ENCODE measurements around the gene F10.

DNA sequence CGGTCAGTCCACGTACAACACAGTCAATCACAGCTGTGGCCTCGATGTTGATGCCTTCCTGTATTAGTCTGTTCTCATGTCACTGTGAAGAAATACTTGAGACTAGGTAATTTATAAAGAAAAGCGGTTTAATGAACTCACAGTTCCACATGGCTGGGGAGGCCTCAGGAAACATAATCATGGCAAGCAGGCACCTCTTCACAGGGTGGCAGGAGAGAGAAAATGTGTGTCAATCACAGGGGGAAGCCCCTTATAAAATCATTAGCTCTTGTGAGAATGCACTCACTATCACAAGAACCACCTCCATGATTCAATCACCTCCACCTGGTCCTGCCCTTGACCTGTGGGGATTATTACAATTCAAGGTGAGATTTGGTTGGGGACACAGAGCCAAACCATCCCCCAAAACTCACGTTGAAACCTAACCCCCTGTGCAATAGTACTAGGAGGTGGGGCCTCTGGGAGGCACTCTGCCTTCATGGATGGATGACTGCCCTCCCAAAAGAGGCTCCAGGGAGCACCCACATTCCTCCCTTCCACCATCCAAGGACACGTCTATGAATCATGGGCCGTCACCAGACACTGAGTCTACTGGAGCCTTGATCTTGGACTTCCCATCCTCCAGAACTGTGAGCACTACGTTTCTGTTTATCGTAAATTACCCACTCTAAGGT is 33.5 kb downstream of the F10 start:
- TF ChIP-seq, protein P1, sequence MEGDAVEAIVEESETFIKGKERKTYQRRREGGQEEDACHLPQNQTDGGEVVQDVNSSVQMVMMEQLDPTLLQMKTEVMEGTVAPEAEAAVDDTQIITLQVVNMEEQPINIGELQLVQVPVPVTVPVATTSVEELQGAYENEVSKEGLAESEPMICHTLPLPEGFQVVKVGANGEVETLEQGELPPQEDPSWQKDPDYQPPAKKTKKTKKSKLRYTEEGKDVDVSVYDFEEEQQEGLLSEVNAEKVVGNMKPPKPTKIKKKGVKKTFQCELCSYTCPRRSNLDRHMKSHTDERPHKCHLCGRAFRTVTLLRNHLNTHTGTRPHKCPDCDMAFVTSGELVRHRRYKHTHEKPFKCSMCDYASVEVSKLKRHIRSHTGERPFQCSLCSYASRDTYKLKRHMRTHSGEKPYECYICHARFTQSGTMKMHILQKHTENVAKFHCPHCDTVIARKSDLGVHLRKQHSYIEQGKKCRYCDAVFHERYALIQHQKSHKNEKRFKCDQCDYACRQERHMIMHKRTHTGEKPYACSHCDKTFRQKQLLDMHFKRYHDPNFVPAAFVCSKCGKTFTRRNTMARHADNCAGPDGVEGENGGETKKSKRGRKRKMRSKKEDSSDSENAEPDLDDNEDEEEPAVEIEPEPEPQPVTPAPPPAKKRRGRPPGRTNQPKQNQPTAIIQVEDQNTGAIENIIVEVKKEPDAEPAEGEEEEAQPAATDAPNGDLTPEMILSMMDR (IDR thresholded peaks at IDR 0.05), result no peak
- TF ChIP-seq EP300 (IDR thresholded peaks at IDR 0.05) (no peak), POLR2AphosphoS5 (IDR thresholded peaks at IDR 0.05) (no peak)
